ENCODE data around the gene RCN1.

RCN1 gene

GRCh38 chr11:32149748-32150147 is 58.9 kb downstream of the RCN1 start:
- peaks cover 40% of the 10 kb centered on the region for H3K27me3 ChIP-seq (ENCODE audit: low read depth, low read length)
- H3K9me3 ChIP-seq (ENCODE audit: insufficient read depth, low read length), result no peaks in the 10 kb centered on the region
- H3K4me1 ChIP-seq (ENCODE audit: low read length), result no peaks in the 10 kb centered on the region
- no peak overlapping the region for H2AFZ ChIP-seq (ENCODE audit: low read depth, low read length)
- H4K20me1 ChIP-seq (ENCODE audit: insufficient read depth, low read length), result no peaks in the 10 kb centered on the region
- no peak overlapping the region for H3K4me3 ChIP-seq (ENCODE audit: low read length)
- TF ChIP-seq EZH2phosphoT487 (IDR thresholded peaks at IDR 0.05; ENCODE audit: low read depth) (no peak), CTCF (IDR thresholded peaks at IDR 0.05; ENCODE audit: low read depth, low read length) (no peak)
- H3K4me2 ChIP-seq (ENCODE audit: low read length), result no peak overlapping the region
- no peak overlapping the region for H3K27ac ChIP-seq (ENCODE audit: low read length)
- no peaks in the 10 kb centered on the region for H3K79me2 ChIP-seq (ENCODE audit: low read length)
- H3K9ac ChIP-seq (ENCODE audit: low read length), result no peak overlapping the region
- no peaks in the 10 kb centered on the region for H3K36me3 ChIP-seq (replicated peaks; ENCODE audit: low read depth, low read length)

- Histone ChIP-seq H3K4me2 (ENCODE audit: low read length) (no peak overlapping the region), H3K9ac (ENCODE audit: low read length) (no peak overlapping the region), H3K27me3 (ENCODE audit: low read depth, low read length) (peaks cover 40% of the 10 kb centered on the region), H4K20me1 (ENCODE audit: insufficient read depth, low read length) (no peaks in the 10 kb centered on the region), H3K27ac (ENCODE audit: low read length) (no peak overlapping the region), H3K4me3 (ENCODE audit: low read length) (no peak overlapping the region), H3K4me1 (ENCODE audit: low read length) (no peaks in the 10 kb centered on the region), H3K36me3 (replicated peaks; ENCODE audit: low read depth, low read length) (no peaks in the 10 kb centered on the region), H3K9me3 (ENCODE audit: insufficient read depth, low read length) (no peaks in the 10 kb centered on the region), H3K79me2 (ENCODE audit: low read length) (no peaks in the 10 kb centered on the region), H2AFZ (ENCODE audit: low read depth, low read length) (no peak overlapping the region)
- TF ChIP-seq CTCF (IDR thresholded peaks at IDR 0.05; ENCODE audit: low read depth, low read length), result no peak
- TF ChIP-seq EZH2phosphoT487 (IDR thresholded peaks at IDR 0.05; ENCODE audit: low read depth), result no peak
Measured at GRCh38 chr11:32151027-32151426, 60.2 kb downstream of the RCN1 start.

GRCh38 chr11:32152216-32152615 is 61.3 kb downstream of the RCN1 start:
- H3K9ac ChIP-seq (ENCODE audit: low read length), result no peak overlapping the region
- no peak for TF ChIP-seq CTCF (IDR thresholded peaks at IDR 0.05; ENCODE audit: low read depth, low read length)
- TF ChIP-seq EZH2phosphoT487 (IDR thresholded peaks at IDR 0.05; ENCODE audit: low read depth), result no peak
- peaks cover 40% of the 10 kb centered on the region for H3K27me3 ChIP-seq (ENCODE audit: low read depth, low read length)
- H3K9me3 ChIP-seq (ENCODE audit: insufficient read depth, low read length), result no peaks in the 10 kb centered on the region
- no peaks in the 10 kb centered on the region for H3K36me3 ChIP-seq (replicated peaks; ENCODE audit: low read depth, low read length)
- no peak overlapping the region for H2AFZ ChIP-seq (ENCODE audit: low read depth, low read length)
- no peak overlapping the region for H3K4me2 ChIP-seq (ENCODE audit: low read length)
- H3K79me2 ChIP-seq (ENCODE audit: low read length), result no peaks in the 10 kb centered on the region
- H4K20me1 ChIP-seq (ENCODE audit: insufficient read depth, low read length), result no peaks in the 10 kb centered on the region
- H3K4me1 ChIP-seq (ENCODE audit: low read length), result no peaks in the 10 kb centered on the region
- H3K27ac ChIP-seq (ENCODE audit: low read length), result no peak overlapping the region
- no peak overlapping the region for H3K4me3 ChIP-seq (ENCODE audit: low read length)

- Histone ChIP-seq H3K36me3 (replicated peaks; ENCODE audit: low read depth, low read length) (no peaks in the 10 kb centered on the region), H3K4me2 (ENCODE audit: low read length) (no peak overlapping the region), H3K79me2 (ENCODE audit: low read length) (no peaks in the 10 kb centered on the region), H3K9me3 (ENCODE audit: insufficient read depth, low read length) (no peaks in the 10 kb centered on the region), H3K4me3 (ENCODE audit: low read length) (no peak overlapping the region), H2AFZ (ENCODE audit: low read depth, low read length) (no peak overlapping the region), H3K27me3 (ENCODE audit: low read depth, low read length) (peaks cover 40% of the 10 kb centered on the region), H3K4me1 (ENCODE audit: low read length) (no peaks in the 10 kb centered on the region), H3K9ac (ENCODE audit: low read length) (no peak overlapping the region), H3K27ac (ENCODE audit: low read length) (no peak overlapping the region), H4K20me1 (ENCODE audit: insufficient read depth, low read length) (no peaks in the 10 kb centered on the region)
- TF ChIP-seq EZH2phosphoT487 (IDR thresholded peaks at IDR 0.05; ENCODE audit: low read depth) (no peak), CTCF (IDR thresholded peaks at IDR 0.05; ENCODE audit: low read depth, low read length) (no peak)
Measured at GRCh38 chr11:32152821-32153220, 61.9 kb downstream of the RCN1 start.

Measured in OCI-LY3 (cell line).